GM15510 (cell line): ENCODE results near the gene CD80.

ENCODE experiments used
- POLR2A ChIP-seq: IDR thresholded peaks from 3 replicates; pipeline ENCODE4 v1.6.1; 2011; ENCODE audit warnings: borderline replicate concordance; ENCODE audit not compliant: insufficient read length; ENCODE audit errors: extremely low read depth

Gene CD80

DNA sequence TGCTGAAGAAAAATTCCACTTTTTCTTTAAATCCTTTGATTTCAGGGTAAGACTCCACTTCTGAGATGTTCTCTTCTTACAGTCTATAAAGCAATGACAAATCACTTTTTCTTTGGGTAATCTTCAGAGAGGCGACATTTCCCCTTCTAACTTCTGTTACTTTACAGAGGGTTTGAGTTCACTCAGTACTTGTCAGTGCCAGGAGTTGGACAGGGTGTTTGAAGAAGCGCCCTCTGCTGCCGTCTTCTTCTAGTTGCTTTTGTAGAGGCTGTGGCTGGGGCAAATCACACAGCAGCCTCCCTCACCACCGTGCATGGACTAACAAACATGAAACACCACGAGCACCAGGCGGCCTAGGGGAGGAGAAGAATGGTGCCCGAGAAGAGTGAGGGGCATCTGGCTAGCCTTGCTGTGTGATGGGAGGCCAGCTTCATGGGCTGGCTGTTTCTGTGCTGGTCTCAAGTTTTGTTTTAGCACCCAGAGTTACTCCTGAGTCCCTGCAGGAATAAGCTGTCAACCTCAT, at the start of gene CD80:
Gene CD80 (minus strand): TSS at position 174 of the 523 bp plus-strand sequence. CDS start 1,886 bp downstream, outside the sequence.
- peak; percentile 31 for TF ChIP-seq POLR2A

- TF ChIP-seq POLR2A = no peak
Measured at GRCh38 chr3:119608405-119609000, 49.1 kb upstream of the CD80 start.

DNA sequence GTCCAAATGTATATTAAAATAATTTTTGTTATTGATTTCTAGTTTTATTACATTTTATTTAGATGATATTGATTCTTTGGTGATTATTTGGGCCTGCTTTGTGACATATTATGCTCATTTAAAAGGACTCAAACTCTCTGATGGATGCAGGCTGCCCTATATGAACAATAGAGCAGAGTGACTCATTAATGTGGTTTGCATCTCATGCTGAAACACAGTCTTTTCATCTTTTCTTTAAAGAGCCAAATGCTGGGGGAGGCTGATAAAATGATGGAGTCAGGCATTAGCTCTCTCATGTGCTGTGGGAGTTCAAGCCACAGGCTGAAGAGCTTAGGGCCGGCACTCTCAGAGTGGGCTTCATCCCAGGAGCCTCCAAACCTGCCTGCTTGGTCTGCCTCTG, 45.5 kb upstream of the CD80 start:
- no peak for TF ChIP-seq POLR2A

GRCh38 chr3:119602676-119603075, 43.3 kb upstream of the CD80 start:
- no peak for TF ChIP-seq POLR2A

- TF ChIP-seq POLR2A = no peak
Measured at GRCh38 chr3:119601154-119601553, 41.7 kb upstream of the CD80 start.

DNA sequence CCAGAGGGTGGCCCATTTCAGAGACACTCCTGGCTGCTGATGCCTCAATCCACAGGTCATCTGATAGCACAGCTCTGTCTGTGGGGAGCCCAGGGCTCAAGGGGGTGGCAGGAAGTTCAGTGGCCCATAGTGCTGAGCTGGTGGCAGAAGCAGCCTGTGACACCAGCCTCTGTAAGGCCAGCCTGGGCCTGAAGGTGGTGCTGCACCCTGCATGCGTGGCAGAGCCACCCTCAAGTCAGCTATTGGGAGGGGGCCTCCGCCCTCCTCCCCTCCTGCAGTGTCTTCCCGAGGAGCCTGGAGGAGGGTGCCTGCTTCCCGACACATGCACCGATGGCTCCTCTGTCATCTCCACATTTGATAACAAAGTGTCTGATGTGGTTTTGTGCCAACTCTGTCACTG, 41.3 kb upstream of the CD80 start:
- peak; percentile 45 for TF ChIP-seq POLR2A

- TF ChIP-seq POLR2A = peak; percentile 24
Measured at GRCh38 chr3:119599558-119600174, 40.3 kb upstream of the CD80 start.

- TF ChIP-seq POLR2A = no peak
Measured at GRCh38 chr3:119598410-119599098, 39.1 kb upstream of the CD80 start.

DNA sequence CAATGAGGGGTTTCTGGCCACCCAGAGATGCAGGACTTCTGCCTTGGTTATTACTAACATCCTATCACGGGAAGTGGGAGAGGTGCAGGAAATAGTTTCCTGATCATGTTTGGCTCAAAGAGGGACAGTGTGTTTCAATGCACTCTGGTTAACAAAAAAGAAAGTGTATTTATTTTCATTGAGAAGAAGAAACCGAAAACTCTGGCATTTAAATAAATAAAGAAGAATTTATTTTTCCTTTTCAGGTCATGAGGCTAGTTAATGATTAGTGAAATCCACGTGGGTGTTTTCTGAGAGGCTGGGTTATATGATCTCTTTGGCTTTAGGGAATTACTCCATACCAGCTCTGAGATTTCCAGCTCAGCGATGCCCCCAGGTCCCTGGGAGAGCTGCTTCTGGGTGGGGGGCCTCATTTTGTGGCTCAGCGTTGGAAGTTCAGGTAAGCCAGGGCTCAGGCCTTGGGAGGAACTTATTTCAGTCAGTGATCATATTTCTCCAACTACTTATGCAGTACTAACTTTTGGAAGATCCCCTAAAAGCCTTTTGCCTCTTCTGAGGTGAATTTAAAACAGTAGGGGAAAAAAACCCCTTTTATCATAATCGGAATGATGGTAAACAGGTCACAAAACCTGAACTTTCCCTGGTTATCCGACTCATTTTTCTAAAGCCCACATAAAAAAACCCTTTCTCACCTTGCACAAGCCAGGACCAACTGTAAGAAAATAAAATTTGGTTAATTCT, 38.3 kb upstream of the CD80 start, which contains the start of gene PLA1A:
Gene PLA1A (plus strand): TSS at position 338 of the 741 bp plus-strand sequence. CDS start 29 bp downstream, at position 367.
- TF ChIP-seq POLR2A = peak; percentile 28

- TF ChIP-seq POLR2A = no peak
Measured at GRCh38 chr3:119596398-119596797, 37.0 kb upstream of the CD80 start.

DNA sequence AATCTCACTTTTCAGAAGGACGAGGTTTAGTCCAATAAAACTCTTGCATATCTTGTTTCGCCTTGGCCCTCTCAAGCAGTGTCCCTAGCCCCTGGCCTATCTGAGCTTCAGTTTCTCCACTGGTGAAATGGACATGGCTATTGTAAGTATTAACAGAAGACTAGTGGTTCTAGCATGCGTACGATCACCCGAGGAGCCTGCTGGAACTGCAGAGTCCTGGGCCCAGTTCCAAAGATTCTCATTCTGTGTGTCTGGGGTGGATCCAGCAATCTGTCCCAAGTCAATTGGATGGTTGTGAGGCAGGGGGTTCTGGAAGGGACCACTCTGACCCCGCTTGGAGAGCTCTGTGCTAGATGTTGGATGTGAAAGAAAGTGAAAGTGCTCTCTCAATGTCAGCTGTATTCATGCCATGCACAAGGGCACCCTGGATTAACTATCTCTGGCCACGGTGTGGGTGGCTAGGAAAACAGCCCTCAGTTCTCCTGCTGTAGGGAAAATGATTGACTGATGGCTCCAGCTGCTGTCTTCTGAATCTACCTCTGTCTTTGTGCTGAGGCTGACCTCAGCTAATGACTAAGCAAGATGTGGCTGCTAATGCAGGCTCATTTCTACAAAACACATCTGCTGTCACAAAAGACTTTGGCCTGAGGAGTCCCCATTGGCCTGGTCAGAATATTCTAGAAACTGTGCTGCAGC, 36.4 kb upstream of the CD80 start:
- no peak for TF ChIP-seq POLR2A

DNA sequence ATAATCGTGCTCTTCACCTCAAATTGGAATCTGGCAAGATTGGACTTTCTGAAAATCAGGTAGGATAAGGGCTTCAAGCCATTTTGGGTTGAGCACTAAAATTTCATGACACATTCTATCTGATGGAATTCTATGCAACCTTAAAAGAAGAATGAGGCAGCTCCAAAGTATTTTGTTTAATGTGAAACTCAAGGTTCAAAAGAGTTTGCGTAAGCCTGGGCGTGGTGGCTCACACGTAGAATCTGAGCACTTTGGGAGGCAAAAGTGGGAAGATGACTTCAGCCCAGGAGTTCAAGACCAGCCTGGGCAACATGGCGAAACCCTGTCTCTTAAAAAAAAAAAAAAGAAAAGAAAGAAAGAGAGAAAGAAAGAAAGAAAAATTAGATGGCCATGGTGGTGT, 34.7 kb upstream of the CD80 start:
- no peak for TF ChIP-seq POLR2A

- TF ChIP-seq POLR2A = no peak
Measured at GRCh38 chr3:119592861-119593260, 33.4 kb upstream of the CD80 start.

GRCh38 chr3:119590706-119591105, 31.3 kb upstream of the CD80 start:
- TF ChIP-seq POLR2A = no peak
